ENCODE measurements around the gene SEMA3C.

SEMA3C gene

GRCh38 chr7:80724249-80724871 lies 194.5 kb downstream of the SEMA3C start:
- Histone ChIP-seq H3K9me3 (ENCODE audit: control insufficient read depth, insufficient read depth, low read length) (no peaks in the 10 kb centered on the region), H3K27me3 (ENCODE audit: control insufficient read depth, low read length) (no peaks in the 10 kb centered on the region), H3K36me3 (ENCODE audit: control insufficient read depth, low read length) (no peaks in the 10 kb centered on the region), H3K4me2 (ENCODE audit: low read length) (no peak overlapping the region), H3K4me3 (ENCODE audit: low read length) (no peak overlapping the region), H3K4me1 (ENCODE audit: control insufficient read depth, low read length) (no peaks in the 10 kb centered on the region), H3K9me2 (replicated peaks; ENCODE audit: control insufficient read depth, low read length) (no peaks in the 10 kb centered on the region), H3F3A (ENCODE audit: control insufficient read depth, insufficient read depth) (no peaks in the 10 kb centered on the region), H3K27ac (ENCODE audit: low read depth, low read length) (no peak overlapping the region), H3K79me2 (ENCODE audit: control insufficient read depth, low read length) (no peaks in the 10 kb centered on the region), H4K20me1 (ENCODE audit: control insufficient read depth, insufficient read depth, low read depth, low read length) (no peaks in the 10 kb centered on the region)
- no peak for TF ChIP-seq CTCF (IDR thresholded peaks at IDR 0.05; ENCODE audit: low read depth, low read length, poor library complexity, severe bottlenecking)
- TF ChIP-seq EZH2phosphoT487 (IDR thresholded peaks at IDR 0.05; ENCODE audit: borderline replicate concordance, low read length), result no peak

GRCh38 chr7:80722616-80723195 lies 196.1 kb downstream of the SEMA3C start:
- H3K36me3 ChIP-seq (ENCODE audit: control insufficient read depth, low read length), result no peaks in the 10 kb centered on the region
- no peaks in the 10 kb centered on the region for H3K79me2 ChIP-seq (ENCODE audit: control insufficient read depth, low read length)
- H3K9me3 ChIP-seq (ENCODE audit: control insufficient read depth, insufficient read depth, low read length), result no peaks in the 10 kb centered on the region
- no peak overlapping the region for H3K4me3 ChIP-seq (ENCODE audit: low read length)
- TF ChIP-seq EZH2phosphoT487 (IDR thresholded peaks at IDR 0.05; ENCODE audit: borderline replicate concordance, low read length) (no peak), CTCF (IDR thresholded peaks at IDR 0.05; ENCODE audit: low read depth, low read length, poor library complexity, severe bottlenecking) (no peak)
- H4K20me1 ChIP-seq (ENCODE audit: control insufficient read depth, insufficient read depth, low read depth, low read length), result no peaks in the 10 kb centered on the region
- no peak overlapping the region for H3K4me2 ChIP-seq (ENCODE audit: low read length)
- no peaks in the 10 kb centered on the region for H3K9me2 ChIP-seq (replicated peaks; ENCODE audit: control insufficient read depth, low read length)
- H3K27ac ChIP-seq (ENCODE audit: low read depth, low read length), result no peak overlapping the region
- H3K27me3 ChIP-seq (ENCODE audit: control insufficient read depth, low read length), result no peaks in the 10 kb centered on the region
- H3F3A ChIP-seq (ENCODE audit: control insufficient read depth, insufficient read depth), result no peaks in the 10 kb centered on the region
- H3K4me1 ChIP-seq (ENCODE audit: control insufficient read depth, low read length), result no peaks in the 10 kb centered on the region

GRCh38 chr7:80721883-80722615 lies 196.8 kb downstream of the SEMA3C start:
- H3K79me2 ChIP-seq (ENCODE audit: control insufficient read depth, low read length), result no peaks in the 10 kb centered on the region
- no peaks in the 10 kb centered on the region for H3K9me2 ChIP-seq (replicated peaks; ENCODE audit: control insufficient read depth, low read length)
- no peak overlapping the region for H3K4me3 ChIP-seq (ENCODE audit: low read length)
- H3K4me2 ChIP-seq (ENCODE audit: low read length), result no peak overlapping the region
- no peaks in the 10 kb centered on the region for H3K4me1 ChIP-seq (ENCODE audit: control insufficient read depth, low read length)
- no peaks in the 10 kb centered on the region for H3K9me3 ChIP-seq (ENCODE audit: control insufficient read depth, insufficient read depth, low read length)
- no peaks in the 10 kb centered on the region for H3K36me3 ChIP-seq (ENCODE audit: control insufficient read depth, low read length)
- TF ChIP-seq EZH2phosphoT487 (IDR thresholded peaks at IDR 0.05; ENCODE audit: borderline replicate concordance, low read length), result no peak
- TF ChIP-seq CTCF (IDR thresholded peaks at IDR 0.05; ENCODE audit: low read depth, low read length, poor library complexity, severe bottlenecking), result no peak
- H3F3A ChIP-seq (ENCODE audit: control insufficient read depth, insufficient read depth), result no peaks in the 10 kb centered on the region
- H4K20me1 ChIP-seq (ENCODE audit: control insufficient read depth, insufficient read depth, low read depth, low read length), result no peaks in the 10 kb centered on the region
- no peaks in the 10 kb centered on the region for H3K27me3 ChIP-seq (ENCODE audit: control insufficient read depth, low read length)
- no peak overlapping the region for H3K27ac ChIP-seq (ENCODE audit: low read depth, low read length)

Measured in DOHH2 (cell line).